Panc1 (cell line): Measurements from ENCODE around the gene CSPG5. TPM values are rescaled to one million over a fixed set of nuclear protein-coding genes. Genes with fewer than 3 reads are reported as not detected.

Source experiments
- ATAC-seq: fragments of 200-7000 bp; cut with Tn5 transposase; 2 replicates; pipeline ENCODE4 v1.9.1; 2020; ENCODE audit warnings: mild to moderate bottlenecking, moderate library complexity
- BruUV-seq: library from RNA; stranded (reverse); fragments of 400-500 nt; replicated peaks from 2 replicates; lab custom pipeline; 2021; lab: Mats Ljungman, UMichigan
- CTCF ChIA-PET: fragments of 300-600 bp; sonication (Branson Sonifier 250); formaldehyde crosslinking; loops from one replicate; lab custom pipeline; 2022; ENCODE audit warnings: antibody characterized with exemption; lab: Charles Lee
- POLR2A ChIA-PET: fragments of 300-600 bp; sonication (Branson Sonifier 250); formaldehyde crosslinking; loops from one replicate; lab custom pipeline; 2022; ENCODE audit warnings: antibody characterized with exemption; lab: Charles Lee
- DNase-seq: peaks from one replicate; pipeline ENCODE4 v3.0.0-alpha.2; 2010; ENCODE audit warnings: low read depth, low spot score
- H3K27ac ChIP-seq: 2 replicates; pipeline ENCODE4 v1.5.1; 2011; ENCODE audit warnings: mild to moderate bottlenecking, low read length, inconsistent platforms
- H3K27me3 ChIP-seq: fragments of 200-500 bp; sonication (Bioruptor generic); 2 replicates; pipeline ENCODE4 v1.6.0; 2014; ENCODE audit warnings: low read length, inconsistent platforms; ENCODE audit not compliant: control insufficient read depth, insufficient read depth
- H3K36me3 ChIP-seq: fragments of 200-500 bp; sonication (Bioruptor generic); 2 replicates; pipeline ENCODE4 v1.5.1; 2014; ENCODE audit warnings: inconsistent platforms, mild to moderate bottlenecking, low read length, moderate library complexity; ENCODE audit not compliant: control insufficient read depth, insufficient read depth
- H3K4me1 ChIP-seq: 2 replicates; pipeline ENCODE4 v1.5.1; 2011; ENCODE audit warnings: inconsistent platforms, mild to moderate bottlenecking, low read length, moderate library complexity; ENCODE audit not compliant: control insufficient read depth, insufficient read depth
- H3K4me3 ChIP-seq, 2 experiments: 2 replicates each; pipeline ENCODE4 v1.5.1; 2011 to 2012; ENCODE audit warnings: low read depth in 2 of 2, low read length in 2 of 2, mild to moderate bottlenecking in 2 of 2, inconsistent platforms in 1 of 2, moderate library complexity in 1 of 2
- H3K9me3 ChIP-seq: fragments of 200-500 bp; sonication (Bioruptor generic); 2 replicates; pipeline ENCODE4 v1.5.1; 2014; ENCODE audit warnings: low read depth, mild to moderate bottlenecking, inconsistent platforms, low read length, moderate library complexity; ENCODE audit not compliant: control insufficient read depth, insufficient read depth
- CTCF ChIP-seq: fragments of 450-650 bp; IDR thresholded peaks from 2 replicates; pipeline ENCODE4 v1.5.1; 2017; ENCODE audit warnings: mild to moderate bottlenecking
- POLR2AphosphoS5 ChIP-seq: IDR thresholded peaks from 2 replicates; pipeline ENCODE4 v1.6.1; 2012; ENCODE audit warnings: mild to moderate bottlenecking, low read depth, low read length, moderate library complexity
- REST ChIP-seq, 2 experiments: IDR thresholded peaks; 2 replicates each; pipeline ENCODE4 v1.6.1; 2011 to 2012; ENCODE audit warnings: low read depth in 2 of 2, control low read depth in 1 of 2, low read length in 1 of 2, mild to moderate bottlenecking in 1 of 2, moderate library complexity in 1 of 2; ENCODE audit not compliant: insufficient read depth in 1 of 2
- SIN3A ChIP-seq: IDR thresholded peaks from 2 replicates; pipeline ENCODE4 v1.6.1; 2012; ENCODE audit warnings: low read depth, mild to moderate bottlenecking, low read length, moderate library complexity, borderline replicate concordance; ENCODE audit not compliant: insufficient read depth
- TCF7L2 ChIP-seq: IDR thresholded peaks from 2 replicates; pipeline ENCODE4 v1.6.1; 2011; ENCODE audit warnings: mild to moderate bottlenecking, low read depth, low read length, inconsistent platforms
- in situ Hi-C: cut with HindIII; loops from 2 replicates; pipeline ENCODE4 v1.10.0; 2016; ENCODE audit warnings: low sequenced_read_pairs, low pct_unique_long_range_greater_than_20kb
- intact Hi-C: fragments of 100-400 bp; cut with micrococcal nuclease; formaldehyde crosslinking; loops from one replicate; pipeline ENCODE4 v1.10.0; 2022; ENCODE audit not compliant: unreplicated experiment
- total RNA-seq: library from RNA; stranded (reverse); gene quantifications from one replicate; pipeline ENCODE4 v1.2.1, GENCODE V29; 2021; ENCODE audit not compliant: unreplicated experiment

Gene CSPG5
- total RNA-seq, 1 experiment from 2014 or later, result 3.2 TPM

DNA sequence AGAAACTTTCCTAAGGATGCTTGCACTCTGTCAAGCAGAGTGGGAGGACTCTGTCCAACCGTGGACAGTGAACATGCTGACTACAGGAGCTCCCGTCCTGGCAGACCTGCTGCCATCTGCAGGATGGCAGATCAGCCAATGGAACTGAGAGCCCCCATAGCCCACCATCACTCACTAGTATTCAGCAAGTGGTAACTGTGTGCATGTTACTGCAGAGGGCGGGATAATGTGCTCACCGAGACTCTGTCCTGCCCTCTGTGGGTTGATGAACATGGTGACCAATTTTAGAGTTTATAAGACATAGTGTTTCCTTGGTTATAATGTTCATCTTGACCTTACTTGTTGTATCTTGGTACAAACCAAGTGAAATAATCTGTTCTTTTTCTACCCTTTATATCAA is 11.5 kb downstream of the CSPG5 start:
- BruUV-seq, result no TSS peak
- no peak for ATAC-seq
- Histone ChIP-seq H3K9me3 (no peaks in the 10 kb centered on the region), H3K36me3 (no peaks in the 10 kb centered on the region), H3K4me1 (no peaks in the 10 kb centered on the region), H3K4me3 (no peak overlapping the region), H3K27ac (no peak overlapping the region), H3K27me3 (no peaks in the 10 kb centered on the region)
- DNase-seq, result no peak
- in situ Hi-C loops, result no loop called here
- TF ChIP-seq TCF7L2, result no peak
- no peak for TF ChIP-seq CTCF
- TF ChIP-seq POLR2AphosphoS5, result no peak
- no peak for TF ChIP-seq SIN3A
- TF ChIP-seq REST (IDR thresholded peaks at IDR 0.05; ENCODE audit: insufficient read depth in 1 of 2, low read depth in 2 of 2, low read length in 1 of 2), result no peak
- ChIA-PET POLR2A (no interaction called here), CTCF (no interaction called here)
- intact Hi-C loops, result no loop called here

DNA sequence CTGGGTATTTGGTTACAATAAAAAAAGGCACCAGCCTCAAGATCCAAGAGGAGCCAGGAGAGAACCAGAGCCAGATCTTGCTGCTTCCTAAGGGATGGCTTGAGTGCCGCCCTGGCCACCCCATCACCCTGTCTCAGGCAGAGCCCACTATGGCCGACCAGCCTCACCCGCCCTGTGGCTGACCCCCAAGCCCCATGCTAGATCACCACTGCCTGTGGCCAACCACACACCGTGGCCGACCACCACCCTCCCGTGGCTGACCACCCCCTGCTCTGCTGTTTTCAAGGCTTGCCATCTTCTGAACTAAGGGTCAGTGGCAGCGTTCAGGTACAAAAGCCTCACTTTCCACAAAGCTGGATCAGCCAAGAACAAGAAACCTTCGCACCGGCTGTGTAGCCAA is 12.0 kb downstream of the CSPG5 start:
- intact Hi-C loops (no loop called here), in situ Hi-C loops (no loop called here)
- no TSS peak for BruUV-seq

More for the DNA sequence above, 12.0 kb downstream of the CSPG5 start:
- H3K4me3 ChIP-seq, result no peak overlapping the region
- no peak for DNase-seq
- ATAC-seq, result no peak
- H3K4me1 ChIP-seq, result no peaks in the 10 kb centered on the region
- TF ChIP-seq POLR2AphosphoS5 (no peak), SIN3A (no peak), TCF7L2 (no peak), REST (IDR thresholded peaks at IDR 0.05; ENCODE audit: insufficient read depth in 1 of 2, low read depth in 2 of 2, low read length in 1 of 2) (no peak), CTCF (no peak)
- H3K36me3 ChIP-seq, result no peaks in the 10 kb centered on the region
- H3K27ac ChIP-seq, result no peak overlapping the region
- CTCF ChIA-PET, result no interaction called here
- no peaks in the 10 kb centered on the region for H3K27me3 ChIP-seq
- H3K9me3 ChIP-seq, result no peaks in the 10 kb centered on the region
- POLR2A ChIA-PET, result no interaction called here
